ENCODE results near the gene LGALS3.

DNA sequence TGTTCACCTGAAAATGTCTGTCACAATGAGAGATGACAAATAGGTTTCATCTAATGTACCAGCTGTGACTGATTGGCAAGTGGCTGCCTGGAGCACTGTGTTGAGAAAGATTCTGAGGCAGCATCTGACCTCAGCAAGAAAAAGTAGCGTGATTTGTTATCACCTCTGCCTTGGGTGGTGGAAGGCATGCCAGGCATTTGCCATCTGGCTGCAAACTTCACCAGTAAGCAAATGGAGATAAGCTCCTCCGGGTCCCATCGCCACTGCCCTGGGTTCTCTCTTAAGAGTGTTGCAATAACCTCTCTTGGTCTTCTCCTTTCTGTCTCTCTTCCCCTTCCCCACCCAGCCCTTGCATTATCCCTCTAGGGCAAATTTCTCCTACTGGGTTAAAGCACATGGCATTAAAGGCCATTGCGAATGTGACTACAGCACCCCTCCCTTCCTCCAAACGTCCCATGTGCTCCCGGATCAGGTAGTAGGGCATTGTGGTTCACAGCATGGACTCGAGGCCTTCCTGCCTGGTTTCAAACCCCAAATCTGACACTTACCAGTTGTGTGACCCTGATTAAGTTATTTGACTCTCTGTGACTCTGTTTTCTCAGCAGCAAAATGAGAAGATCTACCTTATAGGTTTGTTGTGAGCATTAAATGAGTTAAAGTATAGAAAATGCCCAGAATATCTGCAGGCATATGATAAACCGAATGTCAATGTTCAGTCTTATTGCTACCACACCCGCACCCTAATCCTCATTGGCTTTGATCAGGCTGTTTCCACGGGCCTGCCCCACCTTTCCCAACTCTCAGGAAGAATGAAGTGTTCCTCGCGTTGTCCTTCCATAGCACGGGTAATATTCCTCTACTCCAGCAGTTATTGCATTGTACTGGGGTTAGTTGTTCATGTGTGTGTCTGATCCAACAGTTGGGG is 8.2 kb upstream of the LGALS3 start:
- TF ChIP-seq EZH2 (IDR thresholded peaks at IDR 0.05; ENCODE audit: low read length, unreplicated experiment) = no peak
- TF ChIP-seq, protein P1, sequence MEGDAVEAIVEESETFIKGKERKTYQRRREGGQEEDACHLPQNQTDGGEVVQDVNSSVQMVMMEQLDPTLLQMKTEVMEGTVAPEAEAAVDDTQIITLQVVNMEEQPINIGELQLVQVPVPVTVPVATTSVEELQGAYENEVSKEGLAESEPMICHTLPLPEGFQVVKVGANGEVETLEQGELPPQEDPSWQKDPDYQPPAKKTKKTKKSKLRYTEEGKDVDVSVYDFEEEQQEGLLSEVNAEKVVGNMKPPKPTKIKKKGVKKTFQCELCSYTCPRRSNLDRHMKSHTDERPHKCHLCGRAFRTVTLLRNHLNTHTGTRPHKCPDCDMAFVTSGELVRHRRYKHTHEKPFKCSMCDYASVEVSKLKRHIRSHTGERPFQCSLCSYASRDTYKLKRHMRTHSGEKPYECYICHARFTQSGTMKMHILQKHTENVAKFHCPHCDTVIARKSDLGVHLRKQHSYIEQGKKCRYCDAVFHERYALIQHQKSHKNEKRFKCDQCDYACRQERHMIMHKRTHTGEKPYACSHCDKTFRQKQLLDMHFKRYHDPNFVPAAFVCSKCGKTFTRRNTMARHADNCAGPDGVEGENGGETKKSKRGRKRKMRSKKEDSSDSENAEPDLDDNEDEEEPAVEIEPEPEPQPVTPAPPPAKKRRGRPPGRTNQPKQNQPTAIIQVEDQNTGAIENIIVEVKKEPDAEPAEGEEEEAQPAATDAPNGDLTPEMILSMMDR (conservative IDR thresholded peaks at IDR 0.05; ENCODE audit: low read depth, low read length) = no peak

Measured in PC-3 (cell line).